Measurements from ENCODE around the gene C1orf185.

The C1orf185 gene

GRCh38 chr1:51101976-51102375 lies at the start of gene C1orf185:
C1orf185 (plus strand) TSS chr1:51102228; CDS start chr1:51102234, 6 bp downstream.
- H3K36me3 ChIP-seq (ENCODE audit: insufficient read depth, low read length): no peaks in the 10 kb centered on the region
- no peak within 1 kb of the TSS for H3K4me3 ChIP-seq (ENCODE audit: low read length)
- peaks cover 4% of the 10 kb centered on the region for H3K27me3 ChIP-seq (ENCODE audit: insufficient read depth, low read length)
- no peak within 1 kb of the TSS for H2AFZ ChIP-seq (ENCODE audit: low read depth, low read length)
- H3K9me3 ChIP-seq (ENCODE audit: low read length): no peaks in the 10 kb centered on the region
- H3K4me1 ChIP-seq (ENCODE audit: insufficient read depth, low read length): no peaks in the 10 kb centered on the region

- no peaks in the 10 kb centered on the region for H3K36me3 ChIP-seq (ENCODE audit: insufficient read depth, low read length)
- no peak overlapping the region for H3K4me3 ChIP-seq (ENCODE audit: low read length)
- no peaks in the 10 kb centered on the region for H3K9me3 ChIP-seq (ENCODE audit: low read length)
- H3K27me3 ChIP-seq (ENCODE audit: insufficient read depth, low read length): no peaks in the 10 kb centered on the region
- no peaks in the 10 kb centered on the region for H3K4me1 ChIP-seq (ENCODE audit: insufficient read depth, low read length)
- no peak overlapping the region for H2AFZ ChIP-seq (ENCODE audit: low read depth, low read length)
Observed at GRCh38 chr1:51058858-51059257, 43.2 kb upstream of the C1orf185 start.

- H3K9me3 ChIP-seq (ENCODE audit: low read length): no peaks in the 10 kb centered on the region
- H2AFZ ChIP-seq (ENCODE audit: low read depth, low read length): no peak overlapping the region
- no peaks in the 10 kb centered on the region for H3K4me1 ChIP-seq (ENCODE audit: insufficient read depth, low read length)
- H3K4me3 ChIP-seq (ENCODE audit: low read length): no peak overlapping the region
- H3K36me3 ChIP-seq (ENCODE audit: insufficient read depth, low read length): no peaks in the 10 kb centered on the region
- H3K27me3 ChIP-seq (ENCODE audit: insufficient read depth, low read length): no peaks in the 10 kb centered on the region
Observed at GRCh38 chr1:51061231-51061918, 40.7 kb upstream of the C1orf185 start.

- H3K36me3 ChIP-seq (ENCODE audit: insufficient read depth, low read length): no peaks in the 10 kb centered on the region
- H3K27me3 ChIP-seq (ENCODE audit: insufficient read depth, low read length): no peaks in the 10 kb centered on the region
- no peaks in the 10 kb centered on the region for H3K4me1 ChIP-seq (ENCODE audit: insufficient read depth, low read length)
- H3K9me3 ChIP-seq (ENCODE audit: low read length): no peaks in the 10 kb centered on the region
- no peak overlapping the region for H2AFZ ChIP-seq (ENCODE audit: low read depth, low read length)
- H3K4me3 ChIP-seq (ENCODE audit: low read length): no peak overlapping the region
Observed at GRCh38 chr1:51063121-51063520, 38.9 kb upstream of the C1orf185 start.

GRCh38 chr1:51070011-51070410 lies 32.0 kb upstream of the C1orf185 start:
- Histone ChIP-seq H3K4me3 (ENCODE audit: low read length) (no peak overlapping the region), H3K9me3 (ENCODE audit: low read length) (no peaks in the 10 kb centered on the region), H3K27me3 (ENCODE audit: insufficient read depth, low read length) (peaks cover 4% of the 10 kb centered on the region), H3K4me1 (ENCODE audit: insufficient read depth, low read length) (no peaks in the 10 kb centered on the region), H2AFZ (ENCODE audit: low read depth, low read length) (no peak overlapping the region), H3K36me3 (ENCODE audit: insufficient read depth, low read length) (no peaks in the 10 kb centered on the region)

GRCh38 chr1:51070640-51071039 lies 31.4 kb upstream of the C1orf185 start:
- Histone ChIP-seq H3K4me1 (ENCODE audit: insufficient read depth, low read length) (no peaks in the 10 kb centered on the region), H3K4me3 (ENCODE audit: low read length) (no peak overlapping the region), H2AFZ (ENCODE audit: low read depth, low read length) (no peak overlapping the region), H3K27me3 (ENCODE audit: insufficient read depth, low read length) (peaks cover 4% of the 10 kb centered on the region), H3K36me3 (ENCODE audit: insufficient read depth, low read length) (no peaks in the 10 kb centered on the region), H3K9me3 (ENCODE audit: low read length) (no peaks in the 10 kb centered on the region)

GRCh38 chr1:51071291-51072042 lies 30.6 kb upstream of the C1orf185 start:
- no peaks in the 10 kb centered on the region for H3K36me3 ChIP-seq (ENCODE audit: insufficient read depth, low read length)
- H3K4me1 ChIP-seq (ENCODE audit: insufficient read depth, low read length): no peaks in the 10 kb centered on the region
- peaks cover 4% of the 10 kb centered on the region for H3K27me3 ChIP-seq (ENCODE audit: insufficient read depth, low read length)
- no peak overlapping the region for H2AFZ ChIP-seq (ENCODE audit: low read depth, low read length)
- no peak overlapping the region for H3K4me3 ChIP-seq (ENCODE audit: low read length)
- H3K9me3 ChIP-seq (ENCODE audit: low read length): no peaks in the 10 kb centered on the region

GRCh38 chr1:51072043-51072439 lies 30.0 kb upstream of the C1orf185 start:
- H3K27me3 ChIP-seq (ENCODE audit: insufficient read depth, low read length): peaks cover 4% of the 10 kb centered on the region
- no peak overlapping the region for H2AFZ ChIP-seq (ENCODE audit: low read depth, low read length)
- H3K36me3 ChIP-seq (ENCODE audit: insufficient read depth, low read length): no peaks in the 10 kb centered on the region
- H3K4me1 ChIP-seq (ENCODE audit: insufficient read depth, low read length): no peaks in the 10 kb centered on the region
- no peaks in the 10 kb centered on the region for H3K9me3 ChIP-seq (ENCODE audit: low read length)
- H3K4me3 ChIP-seq (ENCODE audit: low read length): no peak overlapping the region

GRCh38 chr1:51072651-51073050 lies 29.4 kb upstream of the C1orf185 start:
- Histone ChIP-seq H3K27me3 (ENCODE audit: insufficient read depth, low read length) (peaks cover 4% of the 10 kb centered on the region), H3K4me3 (ENCODE audit: low read length) (no peak overlapping the region), H3K4me1 (ENCODE audit: insufficient read depth, low read length) (no peaks in the 10 kb centered on the region)

GRCh38 chr1:51073456-51073855 lies 28.6 kb upstream of the C1orf185 start:
- H3K4me1 ChIP-seq (ENCODE audit: insufficient read depth, low read length): no peaks in the 10 kb centered on the region
- H2AFZ ChIP-seq (ENCODE audit: low read depth, low read length): no peak overlapping the region
- no peaks in the 10 kb centered on the region for H3K36me3 ChIP-seq (ENCODE audit: insufficient read depth, low read length)
- no peak overlapping the region for H3K4me3 ChIP-seq (ENCODE audit: low read length)
- peaks cover 4% of the 10 kb centered on the region for H3K27me3 ChIP-seq (ENCODE audit: insufficient read depth, low read length)
- no peaks in the 10 kb centered on the region for H3K9me3 ChIP-seq (ENCODE audit: low read length)

More at GRCh38 chr1:51072651-51073050, 29.4 kb upstream of the C1orf185 start:
- Histone ChIP-seq H2AFZ (ENCODE audit: low read depth, low read length) (no peak overlapping the region), H3K36me3 (ENCODE audit: insufficient read depth, low read length) (no peaks in the 10 kb centered on the region), H3K9me3 (ENCODE audit: low read length) (no peaks in the 10 kb centered on the region)

GRCh38 chr1:51086496-51087271 lies 15.3 kb upstream of the C1orf185 start:
- H3K36me3 ChIP-seq (ENCODE audit: insufficient read depth, low read length): no peaks in the 10 kb centered on the region
- H2AFZ ChIP-seq (ENCODE audit: low read depth, low read length): no peak overlapping the region
- H3K27me3 ChIP-seq (ENCODE audit: insufficient read depth, low read length): no peaks in the 10 kb centered on the region
- H3K9me3 ChIP-seq (ENCODE audit: low read length): no peaks in the 10 kb centered on the region
- H3K4me3 ChIP-seq (ENCODE audit: low read length): no peak overlapping the region
- H3K4me1 ChIP-seq (ENCODE audit: insufficient read depth, low read length): no peaks in the 10 kb centered on the region

GRCh38 chr1:51088474-51088873 lies 13.6 kb upstream of the C1orf185 start:
- no peaks in the 10 kb centered on the region for H3K36me3 ChIP-seq (ENCODE audit: insufficient read depth, low read length)
- H3K4me3 ChIP-seq (ENCODE audit: low read length): no peak overlapping the region

GRCh38 chr1:51093581-51093980 lies 8.4 kb upstream of the C1orf185 start:
- Histone ChIP-seq H2AFZ (ENCODE audit: low read depth, low read length) (peak overlapping the region; percentile 26), H3K27me3 (ENCODE audit: insufficient read depth, low read length) (no peaks in the 10 kb centered on the region), H3K9me3 (ENCODE audit: low read length) (no peaks in the 10 kb centered on the region), H3K36me3 (ENCODE audit: insufficient read depth, low read length) (no peaks in the 10 kb centered on the region), H3K4me1 (ENCODE audit: insufficient read depth, low read length) (no peaks in the 10 kb centered on the region), H3K4me3 (ENCODE audit: low read length) (no peak overlapping the region)

More at GRCh38 chr1:51088474-51088873, 13.6 kb upstream of the C1orf185 start:
- Histone ChIP-seq H2AFZ (ENCODE audit: low read depth, low read length) (no peak overlapping the region), H3K9me3 (ENCODE audit: low read length) (no peaks in the 10 kb centered on the region), H3K4me1 (ENCODE audit: insufficient read depth, low read length) (no peaks in the 10 kb centered on the region), H3K27me3 (ENCODE audit: insufficient read depth, low read length) (no peaks in the 10 kb centered on the region)

Data from neuron (in vitro differentiated cells).